Smooth muscle cell (in vitro differentiated cells): ENCODE data around the gene ULBP3. TPM values are rescaled to one million over a fixed set of nuclear protein-coding genes. Genes with fewer than 3 reads are reported as not detected.

Experiments
- DNase-seq: peaks from one replicate; lab custom pipeline; 2025; ENCODE audit not compliant: unreplicated experiment; lab: John Stamatoyannopoulos, UW
- H2AFZ ChIP-seq: fragments of 200-600 bp; sonication (generic); 2 replicates; pipeline ENCODE4 v1.6.0; 2016; ENCODE audit warnings: antibody characterized with exemption, low read depth, mild to moderate bottlenecking
- H3F3A ChIP-seq: fragments of 200-600 bp; sonication (generic); 2 replicates; pipeline ENCODE4 v1.6.0; 2017; ENCODE audit warnings: antibody characterized with exemption, low read depth
- H3K27ac ChIP-seq: fragments of 200-600 bp; sonication (generic); 2 replicates; pipeline ENCODE4 v1.5.1; 2016; ENCODE audit warnings: low read depth, mild to moderate bottlenecking
- H3K27me3 ChIP-seq: fragments of 200-600 bp; sonication (generic); 2 replicates; pipeline ENCODE4 v1.6.1; 2016; ENCODE audit warnings: low read depth, mild to moderate bottlenecking
- H3K36me3 ChIP-seq: fragments of 200-600 bp; sonication (generic); 2 replicates; pipeline ENCODE4 v1.5.1; 2016; ENCODE audit warnings: low read depth
- H3K4me1 ChIP-seq: fragments of 200-600 bp; sonication (generic); 2 replicates; pipeline ENCODE4 v1.5.1; 2016; ENCODE audit warnings: low read depth
- H3K4me2 ChIP-seq: fragments of 200-600 bp; sonication (generic); 2 replicates; pipeline ENCODE4 v1.6.0; 2016; ENCODE audit warnings: mild to moderate bottlenecking
- H3K4me3 ChIP-seq: fragments of 200-600 bp; sonication (generic); 2 replicates; pipeline ENCODE4 v1.5.1; 2016; ENCODE audit warnings: mild to moderate bottlenecking
- H3K79me2 ChIP-seq: fragments of 200-600 bp; sonication (generic); 2 replicates; pipeline ENCODE4 v1.6.0; 2016; ENCODE audit warnings: low read depth, mild to moderate bottlenecking
- H3K9ac ChIP-seq: fragments of 200-600 bp; sonication (generic); 2 replicates; pipeline ENCODE4 v1.6.0; 2016; ENCODE audit warnings: low read depth
- H3K9me3 ChIP-seq: fragments of 200-600 bp; sonication (generic); replicated peaks from 2 replicates; pipeline ENCODE4 v1.5.1; 2016; ENCODE audit warnings: low read depth
- H4K20me1 ChIP-seq: fragments of 200-600 bp; sonication (generic); 2 replicates; pipeline ENCODE4 v1.6.0; 2016; ENCODE audit warnings: low read depth
- WGBS: methylation state at CpG from one replicate; pipeline ENCODE4 v1.1.7; 2016; ENCODE audit warnings: low lambda C conversion rate; 5-methylcytosine and 5-hydroxymethylcytosine counted together
- polyA plus RNA-seq: library from polyadenylated mRNA; unstranded; fragments of >200 nt; fragmentation: Nextera tagmentation; extraction: Ambion mirVana; gene quantifications from 2 replicates; pipeline ENCODE4 v1.2.1, GENCODE V29; 2016
- total RNA-seq: library from RNA; depleted of rRNA; stranded (reverse); fragments of >200 nt; gene quantifications from 2 replicates; pipeline ENCODE4 v1.2.3, GENCODE V29; 2014
- TF ChIP-seq, protein P1 (sequence below): fragments of 200-600 bp; sonication (generic); IDR thresholded peaks from 2 replicates; pipeline ENCODE4 v1.5.1; 2017; ENCODE audit warnings: borderline replicate concordance, mild to moderate bottlenecking, antibody characterized with exemption; ENCODE audit not compliant: insufficient read depth, poor library complexity, severe bottlenecking

ULBP3 gene
- total and polyA plus RNA-seq, 2 experiments from 2014 or later, result 2.4 to 11.7 TPM

DNA sequence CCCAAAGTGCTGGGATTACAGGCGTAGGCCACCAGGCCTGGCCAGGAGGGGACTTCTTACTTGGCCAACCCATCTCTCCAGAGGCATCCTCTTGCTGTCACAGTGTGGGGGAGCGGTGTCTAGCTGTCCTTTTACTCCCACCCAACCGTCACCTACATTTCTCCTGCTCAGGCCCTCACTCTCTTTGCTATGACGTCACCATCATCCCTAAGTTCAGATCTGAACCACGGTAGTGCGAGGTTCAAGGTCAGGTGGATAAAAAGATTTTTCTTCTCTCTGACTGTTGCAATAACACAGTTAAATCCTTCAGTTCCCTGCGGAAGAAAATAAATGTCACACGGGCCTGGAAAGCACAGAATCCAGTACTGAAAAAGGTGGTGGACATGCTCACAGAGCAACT, 36.3 kb downstream of the ULBP3 start:
- Histone ChIP-seq H3K4me2 (no peak overlapping the region), H3K4me1 (peaks cover 2% of the 10 kb centered on the region), H3K36me3 (no peaks in the 10 kb centered on the region), H3K4me3 (no peak overlapping the region), H3K9ac (no peak overlapping the region), H3K27ac (no peak overlapping the region), H2AFZ (no peak overlapping the region), H3K9me3 (no peaks in the 10 kb centered on the region), H3F3A (no peaks in the 10 kb centered on the region), H3K79me2 (no peaks in the 10 kb centered on the region), H3K27me3 (peaks cover 86% of the 10 kb centered on the region), H4K20me1 (no peaks in the 10 kb centered on the region)
- TF ChIP-seq, protein P1, sequence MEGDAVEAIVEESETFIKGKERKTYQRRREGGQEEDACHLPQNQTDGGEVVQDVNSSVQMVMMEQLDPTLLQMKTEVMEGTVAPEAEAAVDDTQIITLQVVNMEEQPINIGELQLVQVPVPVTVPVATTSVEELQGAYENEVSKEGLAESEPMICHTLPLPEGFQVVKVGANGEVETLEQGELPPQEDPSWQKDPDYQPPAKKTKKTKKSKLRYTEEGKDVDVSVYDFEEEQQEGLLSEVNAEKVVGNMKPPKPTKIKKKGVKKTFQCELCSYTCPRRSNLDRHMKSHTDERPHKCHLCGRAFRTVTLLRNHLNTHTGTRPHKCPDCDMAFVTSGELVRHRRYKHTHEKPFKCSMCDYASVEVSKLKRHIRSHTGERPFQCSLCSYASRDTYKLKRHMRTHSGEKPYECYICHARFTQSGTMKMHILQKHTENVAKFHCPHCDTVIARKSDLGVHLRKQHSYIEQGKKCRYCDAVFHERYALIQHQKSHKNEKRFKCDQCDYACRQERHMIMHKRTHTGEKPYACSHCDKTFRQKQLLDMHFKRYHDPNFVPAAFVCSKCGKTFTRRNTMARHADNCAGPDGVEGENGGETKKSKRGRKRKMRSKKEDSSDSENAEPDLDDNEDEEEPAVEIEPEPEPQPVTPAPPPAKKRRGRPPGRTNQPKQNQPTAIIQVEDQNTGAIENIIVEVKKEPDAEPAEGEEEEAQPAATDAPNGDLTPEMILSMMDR, result no peak
- WGBS, result 94% methylated on average over 8 of the region's 8 CpGs
- DNase-seq, result no peak

DNA sequence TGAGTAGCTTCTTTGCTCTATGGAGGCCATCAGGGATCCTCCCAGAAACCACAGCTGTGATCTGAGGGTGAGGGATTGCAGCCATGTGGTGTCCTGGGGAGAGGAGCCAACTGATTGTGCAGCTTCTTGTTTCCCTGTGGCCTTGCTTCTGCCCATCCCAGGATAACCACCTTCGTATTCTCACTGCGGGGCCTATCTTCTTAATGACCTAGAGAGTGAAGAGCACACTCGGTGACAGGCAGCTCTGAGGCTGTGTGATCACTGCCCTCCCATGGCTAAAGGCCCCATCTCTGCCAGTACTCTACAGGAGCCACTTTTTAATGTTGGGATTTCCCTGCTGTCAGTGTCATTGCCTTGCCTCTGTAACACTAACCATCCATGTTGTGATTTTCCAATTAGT, 38.3 kb downstream of the ULBP3 start:
- WGBS, result 70% methylated on average over 3 of the region's 3 CpGs
- Histone ChIP-seq H3K27me3 (peaks cover 82% of the 10 kb centered on the region), H3K79me2 (no peaks in the 10 kb centered on the region), H3F3A (no peaks in the 10 kb centered on the region), H2AFZ (no peak overlapping the region), H3K4me2 (no peak overlapping the region), H3K4me1 (no peaks in the 10 kb centered on the region), H4K20me1 (no peaks in the 10 kb centered on the region), H3K36me3 (no peaks in the 10 kb centered on the region), H3K9me3 (no peaks in the 10 kb centered on the region), H3K4me3 (no peak overlapping the region), H3K27ac (no peak overlapping the region), H3K9ac (no peak overlapping the region)
- TF ChIP-seq, protein P1, result no peak
- DNase-seq, result no peak

DNA sequence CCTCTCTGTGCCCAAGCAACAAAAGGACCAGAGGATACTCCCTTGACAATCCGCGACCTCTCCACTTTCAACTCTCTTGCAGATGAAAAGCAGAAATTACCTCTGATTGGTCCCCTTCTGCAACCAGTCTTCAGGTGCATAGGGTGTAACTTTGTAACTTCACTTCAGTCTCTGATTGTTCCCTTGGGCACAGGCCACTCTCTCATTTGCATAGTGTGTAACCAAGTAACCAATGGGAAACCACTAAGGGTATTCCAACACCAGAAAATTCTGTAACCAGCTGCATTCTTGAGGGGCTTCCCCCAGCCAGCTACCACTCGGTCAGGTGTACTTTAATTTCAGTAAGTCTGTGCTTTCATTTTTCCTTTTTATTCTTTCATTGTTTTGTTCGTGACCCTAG, 39.2 kb downstream of the ULBP3 start:
- no peaks in the 10 kb centered on the region for H3K4me1 ChIP-seq
- H3K9ac ChIP-seq, result no peak overlapping the region
- no peak overlapping the region for H3K27ac ChIP-seq
- H3K4me2 ChIP-seq, result no peak overlapping the region
- no peaks in the 10 kb centered on the region for H4K20me1 ChIP-seq
- no peaks in the 10 kb centered on the region for H3F3A ChIP-seq
- no peaks in the 10 kb centered on the region for H3K9me3 ChIP-seq
- H3K79me2 ChIP-seq, result no peaks in the 10 kb centered on the region
- no peak overlapping the region for H2AFZ ChIP-seq
- peaks cover 75% of the 10 kb centered on the region for H3K27me3 ChIP-seq
- TF ChIP-seq, protein P1, result no peak
- DNase-seq, result no peak
- WGBS, result 75% methylated on average over 4 of the region's 4 CpGs
- no peak overlapping the region for H3K4me3 ChIP-seq
- H3K36me3 ChIP-seq, result no peaks in the 10 kb centered on the region

DNA sequence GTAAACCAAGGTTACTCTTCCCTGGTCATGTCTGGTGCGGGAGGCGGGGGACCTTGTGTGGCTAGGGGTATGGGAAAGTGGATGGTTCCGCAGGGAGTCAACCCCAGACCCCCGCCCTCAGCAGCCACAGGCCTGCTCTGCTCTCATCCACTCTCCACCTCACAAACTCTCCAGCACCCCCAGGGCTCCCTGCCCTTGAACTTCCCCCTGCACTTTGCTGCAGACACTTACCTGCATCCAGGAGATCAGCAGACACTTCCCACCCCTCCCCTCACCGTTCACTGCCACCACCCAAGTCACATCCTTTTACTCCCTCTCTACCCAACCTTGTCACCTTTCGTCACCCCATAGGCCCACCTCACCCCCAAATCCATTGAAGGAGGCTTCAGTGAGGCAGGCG, 39.6 kb downstream of the ULBP3 start:
- no peaks in the 10 kb centered on the region for H3K4me1 ChIP-seq
- H3K4me2 ChIP-seq, result no peak overlapping the region
- no peak for DNase-seq
- no peak overlapping the region for H2AFZ ChIP-seq
- H3K36me3 ChIP-seq, result no peaks in the 10 kb centered on the region
- peaks cover 70% of the 10 kb centered on the region for H3K27me3 ChIP-seq
- no peaks in the 10 kb centered on the region for H3K79me2 ChIP-seq
- H3K27ac ChIP-seq, result no peak overlapping the region
- TF ChIP-seq, protein P1, result no peak
- H3K9me3 ChIP-seq, result no peaks in the 10 kb centered on the region
- H4K20me1 ChIP-seq, result no peaks in the 10 kb centered on the region
- no peaks in the 10 kb centered on the region for H3F3A ChIP-seq
- no peak overlapping the region for H3K9ac ChIP-seq
- no peak overlapping the region for H3K4me3 ChIP-seq
- 88% methylated on average over 7 of the region's 7 CpGs for WGBS
